ENCODE results near the gene NDUFA7.

Gene NDUFA7

DNA sequence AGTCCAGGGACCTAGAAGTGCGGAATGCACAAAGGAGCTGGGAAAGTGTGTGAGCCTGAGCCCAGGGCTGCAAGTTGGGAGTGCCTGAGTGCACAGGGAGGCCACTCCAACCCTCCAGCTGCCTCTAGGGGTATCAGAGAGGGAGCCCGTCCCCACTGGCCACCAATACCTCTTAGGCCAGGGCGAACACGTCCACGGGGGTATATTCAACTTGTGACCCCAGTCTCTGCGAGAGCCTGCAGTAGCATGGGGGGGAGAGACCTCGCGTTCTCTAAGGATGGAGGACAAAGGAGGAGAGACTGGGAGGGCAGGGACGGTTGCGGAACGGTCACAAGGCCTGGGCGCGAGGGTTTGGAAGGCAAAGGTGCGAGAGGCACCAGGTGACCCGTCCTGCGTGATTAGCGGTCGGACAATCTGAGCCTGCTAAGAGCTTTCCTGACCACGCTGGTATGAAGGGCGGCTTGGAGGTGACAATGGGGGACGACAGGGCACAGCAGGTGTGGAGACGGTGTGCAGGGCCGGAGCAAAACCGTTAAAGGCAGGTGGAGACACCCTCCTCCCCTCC, 13.7 kb downstream of the NDUFA7 start:
- peaks cover 3% of the 10 kb centered on the region for H3K4me1 ChIP-seq (ENCODE audit: insufficient read depth, poor library complexity, severe bottlenecking)
- TF ChIP-seq, protein P1, sequence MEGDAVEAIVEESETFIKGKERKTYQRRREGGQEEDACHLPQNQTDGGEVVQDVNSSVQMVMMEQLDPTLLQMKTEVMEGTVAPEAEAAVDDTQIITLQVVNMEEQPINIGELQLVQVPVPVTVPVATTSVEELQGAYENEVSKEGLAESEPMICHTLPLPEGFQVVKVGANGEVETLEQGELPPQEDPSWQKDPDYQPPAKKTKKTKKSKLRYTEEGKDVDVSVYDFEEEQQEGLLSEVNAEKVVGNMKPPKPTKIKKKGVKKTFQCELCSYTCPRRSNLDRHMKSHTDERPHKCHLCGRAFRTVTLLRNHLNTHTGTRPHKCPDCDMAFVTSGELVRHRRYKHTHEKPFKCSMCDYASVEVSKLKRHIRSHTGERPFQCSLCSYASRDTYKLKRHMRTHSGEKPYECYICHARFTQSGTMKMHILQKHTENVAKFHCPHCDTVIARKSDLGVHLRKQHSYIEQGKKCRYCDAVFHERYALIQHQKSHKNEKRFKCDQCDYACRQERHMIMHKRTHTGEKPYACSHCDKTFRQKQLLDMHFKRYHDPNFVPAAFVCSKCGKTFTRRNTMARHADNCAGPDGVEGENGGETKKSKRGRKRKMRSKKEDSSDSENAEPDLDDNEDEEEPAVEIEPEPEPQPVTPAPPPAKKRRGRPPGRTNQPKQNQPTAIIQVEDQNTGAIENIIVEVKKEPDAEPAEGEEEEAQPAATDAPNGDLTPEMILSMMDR (IDR thresholded peaks at IDR 0.05; ENCODE audit: poor library complexity, severe bottlenecking) = no peak
- no peaks in the 10 kb centered on the region for H3K9me3 ChIP-seq (ENCODE audit: severe bottlenecking)
- 0 out of 3 replicates have a peak, but pooled peaks have one; percentile 3 for ATAC-seq (ENCODE audit: low read depth)
- H3K27ac ChIP-seq (ENCODE audit: poor library complexity, severe bottlenecking) = peak overlapping the region; percentile 30
- peak overlapping the region; percentile 57 for H3K4me3 ChIP-seq (ENCODE audit: severe bottlenecking)
- H3K27me3 ChIP-seq (ENCODE audit: insufficient read depth, poor library complexity, severe bottlenecking) = no peaks in the 10 kb centered on the region
- peaks cover 21% of the 10 kb centered on the region for H3K36me3 ChIP-seq (ENCODE audit: low read depth)
- DNase-seq (ENCODE audit: low spot score) = peak; percentile 35

DNA sequence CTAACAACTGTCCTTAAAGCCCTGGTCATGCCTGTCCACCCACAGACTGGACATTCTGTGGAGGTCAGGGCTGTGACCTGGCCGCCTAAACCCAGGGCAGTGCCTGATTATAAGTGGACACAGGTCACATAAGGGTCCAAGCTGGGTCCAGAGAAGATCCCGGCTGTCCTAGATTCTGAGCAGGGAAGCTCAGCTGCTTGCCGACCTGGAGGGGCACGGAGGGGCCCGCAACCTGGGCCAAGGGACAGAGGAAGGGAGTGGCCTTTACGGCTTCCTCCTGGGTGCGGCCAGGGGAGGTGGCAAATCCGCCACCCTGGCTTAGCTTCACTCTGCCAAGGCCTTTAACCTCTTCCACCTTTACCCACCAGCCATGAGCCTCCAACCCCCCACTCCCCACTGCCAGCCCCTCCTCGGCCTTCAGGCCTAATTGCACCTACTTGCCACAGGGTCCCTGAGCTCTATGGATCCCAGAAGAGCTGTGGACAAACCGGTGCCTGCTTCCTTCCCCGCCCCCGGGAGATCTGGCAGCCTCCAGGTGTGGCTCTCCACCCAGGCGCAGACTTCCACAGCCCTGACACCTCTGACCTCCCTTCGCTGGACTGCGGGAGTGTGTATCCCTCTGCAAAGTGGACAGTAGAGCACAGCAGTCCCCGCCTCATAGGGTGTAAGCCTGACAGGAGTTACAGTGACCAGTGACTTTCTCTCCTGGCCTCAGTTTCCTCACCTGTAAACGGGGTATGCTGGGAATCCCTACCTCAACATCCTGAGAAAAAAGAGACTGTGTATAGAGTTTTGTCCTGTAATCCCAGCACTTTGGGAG, 14.7 kb downstream of the NDUFA7 start:
- peaks cover 10% of the 10 kb centered on the region for H3K36me3 ChIP-seq (ENCODE audit: low read depth)
- no peak overlapping the region for H3K4me3 ChIP-seq (ENCODE audit: severe bottlenecking)
- H3K27ac ChIP-seq (ENCODE audit: poor library complexity, severe bottlenecking) = no peak overlapping the region
- no peaks in the 10 kb centered on the region for H3K9me3 ChIP-seq (ENCODE audit: severe bottlenecking)
- H3K27me3 ChIP-seq (ENCODE audit: insufficient read depth, poor library complexity, severe bottlenecking) = no peaks in the 10 kb centered on the region
- TF ChIP-seq, protein P1 (IDR thresholded peaks at IDR 0.05; ENCODE audit: poor library complexity, severe bottlenecking) = no peak
- peaks cover 3% of the 10 kb centered on the region for H3K4me1 ChIP-seq (ENCODE audit: insufficient read depth, poor library complexity, severe bottlenecking)
- ATAC-seq (ENCODE audit: low read depth) = no peak
- peak; percentile 40 for DNase-seq (ENCODE audit: low spot score)

DNA sequence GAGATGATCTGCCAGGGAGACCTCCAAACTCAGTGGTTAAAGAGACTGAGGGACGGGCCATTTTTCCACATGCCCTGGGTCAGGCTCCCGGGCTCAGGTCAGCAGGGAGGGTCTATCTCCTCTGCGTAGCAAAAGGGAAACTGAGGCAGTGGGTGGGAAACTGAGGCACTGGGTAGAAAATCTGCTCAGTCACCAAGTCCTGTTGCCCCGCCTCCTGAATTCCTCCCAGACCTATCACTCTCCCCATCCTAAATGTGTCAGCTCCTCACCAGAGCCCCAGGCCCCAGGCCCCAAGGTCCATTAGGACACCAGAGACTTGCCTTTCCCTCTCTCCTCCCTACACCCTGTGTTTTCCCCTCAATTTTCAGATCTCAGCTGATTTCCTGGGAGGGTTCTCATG, 15.4 kb downstream of the NDUFA7 start:
- DNase-seq (ENCODE audit: low spot score) (peak; percentile 25), ATAC-seq (ENCODE audit: low read depth) (no peak)
- Histone ChIP-seq H3K27me3 (ENCODE audit: insufficient read depth, poor library complexity, severe bottlenecking) (no peaks in the 10 kb centered on the region), H3K9me3 (ENCODE audit: severe bottlenecking) (no peaks in the 10 kb centered on the region), H3K4me1 (ENCODE audit: insufficient read depth, poor library complexity, severe bottlenecking) (peaks cover 3% of the 10 kb centered on the region), H3K36me3 (ENCODE audit: low read depth) (peaks cover 5% of the 10 kb centered on the region), H3K27ac (ENCODE audit: poor library complexity, severe bottlenecking) (no peak overlapping the region), H3K4me3 (ENCODE audit: severe bottlenecking) (no peak overlapping the region)
- TF ChIP-seq, protein P1 (IDR thresholded peaks at IDR 0.05; ENCODE audit: poor library complexity, severe bottlenecking) = no peak

DNA sequence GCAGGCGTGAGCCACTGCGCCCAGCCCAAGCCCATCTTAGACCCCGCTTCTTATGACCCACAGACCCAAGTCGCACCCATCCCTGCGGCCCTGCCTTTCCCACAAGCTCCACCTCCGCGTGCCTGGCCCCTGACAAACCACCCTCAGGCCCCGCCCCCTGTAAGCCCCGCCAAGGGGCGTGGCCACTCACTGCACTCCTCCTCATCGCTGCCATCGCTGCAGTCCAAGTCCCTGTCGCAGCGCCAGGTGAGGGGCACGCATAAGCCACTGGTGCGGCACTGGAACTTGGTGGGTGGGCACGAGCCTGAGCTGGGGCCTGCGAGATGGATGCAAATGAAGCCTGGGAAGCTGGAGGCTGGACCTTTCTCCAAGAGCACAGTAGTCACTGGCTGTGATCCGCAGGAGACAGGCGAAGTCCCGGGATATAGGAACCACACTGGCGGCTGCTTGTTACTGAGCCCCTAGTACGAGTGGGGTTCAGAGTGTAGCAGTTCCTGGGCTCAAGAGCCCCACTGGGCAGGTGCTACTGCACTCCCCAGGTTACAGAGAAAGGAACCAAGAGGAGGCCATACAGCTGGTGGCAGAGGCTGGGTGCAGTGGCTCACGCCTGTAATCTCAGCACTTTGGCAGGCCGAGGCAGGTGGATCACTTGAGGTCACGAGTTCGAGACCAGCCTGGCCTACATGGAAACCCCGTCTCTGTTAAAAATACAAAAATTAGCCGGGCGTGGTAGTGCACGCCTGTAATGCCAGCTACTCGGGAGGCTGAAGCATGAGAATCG, 16.1 kb downstream of the NDUFA7 start:
- Histone ChIP-seq H3K4me3 (ENCODE audit: severe bottlenecking) (no peak overlapping the region), H3K36me3 (ENCODE audit: low read depth) (no peaks in the 10 kb centered on the region; the same call in 1 of the 2 replicates), H3K4me1 (ENCODE audit: insufficient read depth, poor library complexity, severe bottlenecking) (peaks cover 3% of the 10 kb centered on the region), H3K9me3 (ENCODE audit: severe bottlenecking) (no peaks in the 10 kb centered on the region), H3K27ac (ENCODE audit: poor library complexity, severe bottlenecking) (no peak overlapping the region), H3K27me3 (ENCODE audit: insufficient read depth, poor library complexity, severe bottlenecking) (no peaks in the 10 kb centered on the region)
- ATAC-seq (ENCODE audit: low read depth) = no peak
- TF ChIP-seq, protein P1 (IDR thresholded peaks at IDR 0.05; ENCODE audit: poor library complexity, severe bottlenecking) = no peak
- DNase-seq (ENCODE audit: low spot score) = peak; percentile 60

All from RWPE2 (cell line).